HFFc6 (cell line): Measurements from ENCODE around the gene FAM76B. TPM values are rescaled to one million over a fixed set of nuclear protein-coding genes. Genes with fewer than 3 reads are reported as not detected.

Experiments used
- DNase-seq: peaks from one replicate; pipeline ENCODE4 v3.0.0-alpha.2; 2018
- H3K27ac Mint-ChIP-seq: 2 replicates; pipeline ENCODE4 v1.8.0; 2020; ENCODE audit warnings: mild to moderate bottlenecking, mixed read lengths
- H3K27me3 Mint-ChIP-seq: 2 replicates; pipeline ENCODE4 v1.8.0; 2021; ENCODE audit warnings: mild to moderate bottlenecking, moderate library complexity, mixed read lengths; ENCODE audit not compliant: insufficient read depth
- H3K36me3 Mint-ChIP-seq: 2 replicates; pipeline ENCODE4 v1.8.0; 2021; ENCODE audit warnings: low read depth, mixed read lengths
- H3K4me1 Mint-ChIP-seq: 2 replicates; pipeline ENCODE4 v1.8.0; 2020; ENCODE audit warnings: low read depth, mixed read lengths
- H3K4me3 Mint-ChIP-seq: 2 replicates; pipeline ENCODE4 v1.8.0; 2020; ENCODE audit warnings: mild to moderate bottlenecking, moderate library complexity, mixed read lengths
- H3K9me3 Mint-ChIP-seq: 2 replicates; pipeline ENCODE4 v1.8.0; 2020; ENCODE audit warnings: mild to moderate bottlenecking, mixed read lengths
- CTCF ChIP-seq: fragments of 200-600 bp; sonication (generic); IDR thresholded peaks from 2 replicates; pipeline ENCODE4 v1.5.0; 2021; ENCODE audit warnings: antibody characterized with exemption, mild to moderate bottlenecking
- total RNA-seq, 6 experiments: library from RNA; stranded (reverse); fragmentation: NEBNext Ultra II Directional; extraction: Animal tissue kit (Norgen Biotek cat#: 25700); gene quantifications; 2 replicates in 1 of 6; 3 replicates in 5 of 6; pipeline ENCODE4 v1.2.3, GENCODE V29; 2021

The FAM76B gene
- total RNA-seq, 6 experiments from 2014 or later, result 7.2 to 11.9 (median 9.2) TPM

GRCh38 chr11:95723361-95723942 is 66.1 kb downstream of the FAM76B start:
- DNase-seq, result no peak
- H3K27me3 Mint-ChIP-seq, result peaks cover 1% of the 10 kb centered on the region
- H3K27ac Mint-ChIP-seq, result no peak overlapping the region
- H3K9me3 Mint-ChIP-seq, result no peaks in the 10 kb centered on the region
- H3K4me3 Mint-ChIP-seq, result no peak overlapping the region
- no peaks in the 10 kb centered on the region for H3K36me3 Mint-ChIP-seq
- TF ChIP-seq CTCF, result no peak
- H3K4me1 Mint-ChIP-seq, result no peaks in the 10 kb centered on the region

GRCh38 chr11:95720195-95720594 is 69.4 kb downstream of the FAM76B start:
- H3K27ac Mint-ChIP-seq, result no peak overlapping the region
- H3K4me1 Mint-ChIP-seq, result no peaks in the 10 kb centered on the region
- H3K27me3 Mint-ChIP-seq, result peaks cover 5% of the 10 kb centered on the region
- H3K9me3 Mint-ChIP-seq, result no peaks in the 10 kb centered on the region
- H3K4me3 Mint-ChIP-seq, result no peak overlapping the region
- no peak for TF ChIP-seq CTCF
- DNase-seq, result no peak
- no peaks in the 10 kb centered on the region for H3K36me3 Mint-ChIP-seq

Other genes with a start within 250 kb of the FAM76B start
- 10 to 100 TPM; 24.9 to 29.5 (median 26.6) TPM for gene CEP57, start 716 bp upstream of the FAM76B start, total RNA-seq
- 10 to 100 TPM; 40.0 to 52.1 (median 48.4) TPM for gene MTMR2, start 134.3 kb upstream of the FAM76B start, total RNA-seq